MM.1S (cell line): ENCODE results near the gene PNMT.

Source experiments
- DNase-seq: peaks from one replicate; pipeline ENCODE4 v3.0.0-alpha.2; 2015
- H2AFZ ChIP-seq: fragments of 300-600 bp; sonication (generic); 2 replicates; pipeline ENCODE4 v1.6.0; 2016; ENCODE audit warnings: antibody characterized with exemption, low read length
- H3F3A ChIP-seq: fragments of 300-600 bp; sonication (generic); 2 replicates; pipeline ENCODE4 v1.6.1; 2016; ENCODE audit warnings: mild to moderate bottlenecking, antibody characterized with exemption, low read length, moderate library complexity, mixed read lengths; ENCODE audit not compliant: insufficient read depth
- H3K27ac ChIP-seq: fragments of 300-600 bp; sonication (generic); 2 replicates; pipeline ENCODE4 v1.5.1; 2016; ENCODE audit warnings: mild to moderate bottlenecking, low read length
- H3K27me3 ChIP-seq: fragments of 300-600 bp; sonication (generic); replicated peaks from 2 replicates; pipeline ENCODE4 v1.6.0; 2016; ENCODE audit warnings: low read length; ENCODE audit not compliant: insufficient read depth
- H3K36me3 ChIP-seq: fragments of 300-600 bp; sonication (generic); replicated peaks from 2 replicates; pipeline ENCODE4 v1.6.1; 2016; ENCODE audit warnings: mild to moderate bottlenecking, low read length, mixed read lengths; ENCODE audit not compliant: insufficient read depth
- H3K4me1 ChIP-seq: fragments of 300-600 bp; sonication (generic); 2 replicates; pipeline ENCODE4 v1.6.1; 2016; ENCODE audit warnings: low read length, mixed read lengths
- H3K4me2 ChIP-seq: fragments of 300-600 bp; sonication (generic); 2 replicates; pipeline ENCODE4 v1.6.0; 2016; ENCODE audit warnings: low read depth, low read length
- H3K4me3 ChIP-seq: fragments of 300-600 bp; sonication (generic); 2 replicates; pipeline ENCODE4 v1.5.1; 2016; ENCODE audit warnings: low read length, mixed read lengths
- H3K79me2 ChIP-seq: fragments of 300-600 bp; sonication (generic); 2 replicates; pipeline ENCODE4 v1.6.1; 2016; ENCODE audit warnings: mixed run types, low read length, mixed read lengths
- H3K9ac ChIP-seq: fragments of 300-600 bp; sonication (generic); 2 replicates; pipeline ENCODE4 v1.6.1; 2016; ENCODE audit warnings: low read length, mixed read lengths
- H3K9me2 ChIP-seq: fragments of 300-600 bp; sonication (generic); replicated peaks from 2 replicates; pipeline ENCODE4 v1.6.1; 2016; ENCODE audit warnings: mild to moderate bottlenecking, low read length, mixed read lengths; ENCODE audit not compliant: insufficient read depth
- H3K9me3 ChIP-seq: fragments of 300-600 bp; sonication (generic); replicated peaks from 2 replicates; pipeline ENCODE4 v1.6.1; 2016; ENCODE audit warnings: mild to moderate bottlenecking, low read length, mixed read lengths; ENCODE audit not compliant: insufficient read depth
- H4K20me1 ChIP-seq: fragments of 300-600 bp; sonication (generic); 2 replicates; pipeline ENCODE4 v1.6.1; 2016; ENCODE audit warnings: mild to moderate bottlenecking, low read length, moderate library complexity, mixed read lengths; ENCODE audit not compliant: insufficient read depth
- EZH2 ChIP-seq: fragments of 300-600 bp; sonication (generic); optimal IDR thresholded peaks from 2 replicates; pipeline ENCODE3; 2017; ENCODE audit warnings: low read depth, mild to moderate bottlenecking, antibody characterized with exemption, low read length, mixed read lengths
- EZH2phosphoT487 ChIP-seq: fragments of 300-600 bp; sonication (generic); IDR thresholded peaks from 2 replicates; pipeline ENCODE4 v1.6.1; 2018; ENCODE audit warnings: antibody characterized with exemption, low read length
- TF ChIP-seq, protein P1 (sequence below): fragments of 300-600 bp; sonication (generic); IDR thresholded peaks from 2 replicates; pipeline ENCODE4 v1.5.1; 2016; ENCODE audit warnings: antibody characterized with exemption, low read length, mixed read lengths

PNMT gene

DNA sequence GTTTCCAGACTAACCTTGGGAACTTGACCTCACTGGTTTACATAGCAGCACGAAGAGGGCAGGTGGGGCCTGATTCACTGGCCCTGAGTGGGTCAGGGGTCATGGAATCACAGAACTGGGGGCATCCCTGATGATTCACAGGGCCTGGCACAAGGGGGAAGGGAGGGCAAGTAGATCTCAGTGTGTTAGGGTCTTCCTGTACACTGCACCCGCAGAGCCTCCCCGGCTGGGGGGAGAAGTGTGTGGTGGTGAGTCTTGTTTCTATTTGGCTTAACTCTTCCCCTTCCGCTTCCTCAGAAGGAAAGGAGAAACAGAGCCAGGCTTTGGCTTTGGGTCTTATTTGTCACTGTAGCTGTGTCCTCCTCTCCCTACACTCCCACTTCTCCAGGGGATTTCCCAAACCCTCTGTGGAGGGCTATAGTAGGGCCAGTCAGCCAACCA is 27.6 kb upstream of the PNMT start:
- TF ChIP-seq EZH2 (no peak), EZH2phosphoT487 (no peak)
- TF ChIP-seq, protein P1, sequence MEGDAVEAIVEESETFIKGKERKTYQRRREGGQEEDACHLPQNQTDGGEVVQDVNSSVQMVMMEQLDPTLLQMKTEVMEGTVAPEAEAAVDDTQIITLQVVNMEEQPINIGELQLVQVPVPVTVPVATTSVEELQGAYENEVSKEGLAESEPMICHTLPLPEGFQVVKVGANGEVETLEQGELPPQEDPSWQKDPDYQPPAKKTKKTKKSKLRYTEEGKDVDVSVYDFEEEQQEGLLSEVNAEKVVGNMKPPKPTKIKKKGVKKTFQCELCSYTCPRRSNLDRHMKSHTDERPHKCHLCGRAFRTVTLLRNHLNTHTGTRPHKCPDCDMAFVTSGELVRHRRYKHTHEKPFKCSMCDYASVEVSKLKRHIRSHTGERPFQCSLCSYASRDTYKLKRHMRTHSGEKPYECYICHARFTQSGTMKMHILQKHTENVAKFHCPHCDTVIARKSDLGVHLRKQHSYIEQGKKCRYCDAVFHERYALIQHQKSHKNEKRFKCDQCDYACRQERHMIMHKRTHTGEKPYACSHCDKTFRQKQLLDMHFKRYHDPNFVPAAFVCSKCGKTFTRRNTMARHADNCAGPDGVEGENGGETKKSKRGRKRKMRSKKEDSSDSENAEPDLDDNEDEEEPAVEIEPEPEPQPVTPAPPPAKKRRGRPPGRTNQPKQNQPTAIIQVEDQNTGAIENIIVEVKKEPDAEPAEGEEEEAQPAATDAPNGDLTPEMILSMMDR: no peak
- H3K9me3 ChIP-seq: no peaks in the 10 kb centered on the region
- H3K79me2 ChIP-seq: peaks cover 79% of the 10 kb centered on the region
- H3K4me2 ChIP-seq: no peak overlapping the region
- H2AFZ ChIP-seq: no peak overlapping the region
- no peak overlapping the region for H3K27ac ChIP-seq
- H3K27me3 ChIP-seq: no peaks in the 10 kb centered on the region
- no peak for DNase-seq
- H3K9ac ChIP-seq: no peak overlapping the region
- no peak overlapping the region for H3K4me3 ChIP-seq
- peaks cover 9% of the 10 kb centered on the region for H3K4me1 ChIP-seq
- H3K9me2 ChIP-seq: no peaks in the 10 kb centered on the region
- H3K36me3 ChIP-seq: no peaks in the 10 kb centered on the region
- H4K20me1 ChIP-seq: peaks cover 10% of the 10 kb centered on the region; the same call in 1 of the 2 replicates
- no peaks in the 10 kb centered on the region for H3F3A ChIP-seq

DNA sequence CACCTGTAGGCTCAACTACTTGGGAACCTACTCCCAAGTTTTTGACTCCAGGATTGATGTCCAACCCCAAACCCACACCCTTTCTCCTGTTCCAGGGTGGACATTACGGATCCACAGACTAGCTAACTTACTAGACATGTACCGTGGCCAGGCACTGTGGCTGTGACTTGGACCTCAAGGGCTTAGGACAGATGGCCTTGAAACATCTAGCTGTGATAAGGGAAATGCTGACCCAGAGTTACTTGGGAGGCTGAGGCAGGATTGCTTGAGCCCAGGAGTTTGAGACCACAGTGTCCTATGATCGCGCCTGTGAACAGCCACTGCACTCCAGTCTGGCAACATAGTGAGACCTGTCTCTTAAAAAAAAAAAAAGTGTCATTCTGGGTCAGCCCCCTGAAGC is 27.2 kb upstream of the PNMT start:
- H3K9me3 ChIP-seq: no peaks in the 10 kb centered on the region
- no peaks in the 10 kb centered on the region for H3K27me3 ChIP-seq
- peaks cover 10% of the 10 kb centered on the region; the same call in 1 of the 2 replicates for H4K20me1 ChIP-seq
- H3K9me2 ChIP-seq: no peaks in the 10 kb centered on the region
- no peak for DNase-seq
- peaks cover 80% of the 10 kb centered on the region for H3K79me2 ChIP-seq
- no peak overlapping the region for H3K4me3 ChIP-seq
- TF ChIP-seq EZH2phosphoT487 (no peak), EZH2 (no peak)
- TF ChIP-seq, protein P1: no peak
- H3K4me1 ChIP-seq: peaks cover 9% of the 10 kb centered on the region
- H3K27ac ChIP-seq: no peak overlapping the region
- H3F3A ChIP-seq: no peaks in the 10 kb centered on the region
- no peak overlapping the region for H2AFZ ChIP-seq
- no peaks in the 10 kb centered on the region for H3K36me3 ChIP-seq
- H3K9ac ChIP-seq: no peak overlapping the region
- H3K4me2 ChIP-seq: no peak overlapping the region

DNA sequence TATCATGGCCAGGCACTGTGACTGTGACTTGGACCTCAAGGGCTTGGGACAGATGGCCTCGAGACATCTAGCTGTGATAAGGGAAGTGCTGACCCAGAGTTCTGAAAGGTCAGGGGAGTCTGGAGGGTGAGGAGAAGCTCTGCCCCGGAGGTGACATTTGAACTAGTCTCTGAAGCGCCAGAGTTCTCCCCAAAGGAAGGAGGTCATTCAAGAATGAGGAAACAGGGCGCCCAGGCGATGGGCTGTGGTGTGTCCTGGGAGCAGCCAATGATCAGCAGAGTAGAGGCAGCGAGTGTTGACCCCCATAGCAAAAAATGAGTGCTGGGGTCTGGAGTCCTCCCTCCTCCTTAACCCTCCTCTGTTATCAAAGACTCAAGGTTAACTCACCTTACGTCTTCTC is 26.4 kb upstream of the PNMT start:
- no peak for TF ChIP-seq EZH2
- no peak for TF ChIP-seq EZH2phosphoT487
- TF ChIP-seq, protein P1: no peak

More for the DNA sequence above, 26.4 kb upstream of the PNMT start:
- peaks cover 9% of the 10 kb centered on the region for H3K4me1 ChIP-seq
- no peaks in the 10 kb centered on the region for H3K36me3 ChIP-seq
- H3K9me3 ChIP-seq: no peaks in the 10 kb centered on the region
- no peak overlapping the region for H3K9ac ChIP-seq
- no peaks in the 10 kb centered on the region for H3K9me2 ChIP-seq
- DNase-seq: no peak
- H3K4me3 ChIP-seq: no peak overlapping the region
- H3K27me3 ChIP-seq: no peaks in the 10 kb centered on the region
- no peak overlapping the region for H3K4me2 ChIP-seq
- no peaks in the 10 kb centered on the region for H3F3A ChIP-seq
- H2AFZ ChIP-seq: no peak overlapping the region
- H3K27ac ChIP-seq: no peak overlapping the region
- H3K79me2 ChIP-seq: peaks cover 85% of the 10 kb centered on the region
- H4K20me1 ChIP-seq: peaks cover 10% of the 10 kb centered on the region; the same call in 1 of the 2 replicates
